H7 (cell line): ENCODE results near the gene ATP2B3. TPM values are rescaled to one million over a fixed set of nuclear protein-coding genes. Genes with fewer than 3 reads are reported as not detected.

Experiments used
- total RNA-seq: library from RNA; depleted of rRNA; stranded (reverse); fragments of >200 nt; shearing (Covaris generic); gene quantifications from 2 replicates; pipeline ENCODE4 v1.2.3, GENCODE V29; 2014; rRNA removed

ATP2B3 gene
- total RNA-seq, 1 experiment from 2014 or later = not detected

Other genes with a start within 250 kb of the ATP2B3 start
- gene PNMA6F, start 195.9 kb upstream of the ATP2B3 start, total RNA-seq = not detected in 2 replicates
- 5.1 and 6.9 TPM in 2 replicates for gene ZNF275, start 183.5 kb upstream of the ATP2B3 start, total RNA-seq
- gene PNMA6E, start 116.3 kb upstream of the ATP2B3 start, total RNA-seq = not detected in 2 replicates
- gene ZFP92, start 106.2 kb upstream of the ATP2B3 start, total RNA-seq = not detected in 2 replicates
- 0.11 and 1.8 TPM in 2 replicates for gene TREX2, start 71.6 kb upstream of the ATP2B3 start, total RNA-seq
- 41.5 and 47.2 TPM in 2 replicates for gene HAUS7, start 47.1 kb upstream of the ATP2B3 start, total RNA-seq
- 0.83 and 1.1 TPM in 2 replicates for gene BGN, start 22.7 kb upstream of the ATP2B3 start, total RNA-seq
- 27.0 and 30.4 TPM in 2 replicates for gene CCNQ, start 81.5 kb downstream of the ATP2B3 start, total RNA-seq
- 2.3 and 3.3 TPM in 2 replicates for gene DUSP9, start 129.6 kb downstream of the ATP2B3 start, total RNA-seq
- 1.7 and 5.5 TPM in 2 replicates for gene PNCK, start 156.2 kb downstream of the ATP2B3 start, total RNA-seq
- gene SLC6A8, start 170.3 kb downstream of the ATP2B3 start, total RNA-seq = 29.4 and 40.2 TPM in 2 replicates
- gene BCAP31, start 206.7 kb downstream of the ATP2B3 start, total RNA-seq = 95.0 and 176 TPM in 2 replicates
- gene ABCD1, start 207.2 kb downstream of the ATP2B3 start, total RNA-seq = 12.2 and 17.1 TPM in 2 replicates
- 0.07 TPM in 1 of 2 replicates, not detected in the other for gene PLXNB3, start 246.6 kb downstream of the ATP2B3 start, total RNA-seq